HG03045 (cell line): ENCODE results near the gene TMEM109.

Source experiments
- ATAC-seq: cut with Tn5 transposase; IDR thresholded peaks from one replicate; pipeline ENCODE4 v1.9.1; 2021; ENCODE audit warnings: mild to moderate bottlenecking, moderate library complexity; ENCODE audit not compliant: unreplicated experiment

TMEM109 gene

DNA sequence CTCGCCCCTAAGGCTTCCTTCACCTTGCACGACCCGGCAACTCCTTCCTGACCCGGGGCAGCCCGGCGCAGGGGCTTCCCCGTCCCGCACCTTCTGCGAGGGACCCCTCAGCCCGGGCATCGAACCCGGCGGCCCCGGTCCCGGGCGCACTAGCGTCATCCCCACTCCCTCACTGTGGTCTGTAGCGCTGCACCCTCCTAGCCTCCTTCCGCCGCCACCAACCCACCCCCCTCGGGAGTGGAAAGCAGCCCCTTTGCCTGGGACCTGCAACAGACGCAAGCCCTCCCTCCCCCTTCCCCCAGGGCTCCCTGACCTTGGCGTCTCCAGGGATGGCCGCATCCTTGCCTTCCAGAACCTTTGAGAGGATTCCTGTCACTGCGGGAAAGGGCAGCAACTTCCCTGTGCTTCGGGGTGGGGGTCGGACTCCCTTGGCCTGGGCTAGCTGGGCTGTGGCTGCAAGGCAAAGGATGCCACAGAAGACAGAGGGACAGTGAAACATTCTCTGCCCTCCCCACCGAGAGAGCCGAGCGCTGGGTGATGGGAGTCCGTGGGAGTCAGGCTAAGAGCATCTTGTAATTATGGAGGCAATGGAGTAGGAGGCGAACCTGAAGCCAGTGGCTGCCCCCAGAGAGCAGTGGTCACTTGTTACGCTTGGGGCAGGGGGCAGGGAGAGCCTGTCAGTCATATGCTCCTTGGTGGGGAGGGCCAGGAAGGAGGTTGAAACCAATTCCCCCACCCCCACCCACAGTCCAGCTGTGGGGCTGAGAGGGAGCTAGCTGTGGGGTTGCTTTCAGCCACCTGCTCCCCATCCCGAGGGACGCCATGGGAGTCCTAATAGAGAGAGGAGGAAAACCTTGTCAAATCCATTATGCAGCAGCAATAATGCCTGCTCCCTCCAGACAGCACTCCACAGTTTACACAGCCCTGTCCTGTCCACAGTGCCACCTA, 11.2 kb downstream of the TMEM109 start:
- no peak for ATAC-seq

DNA sequence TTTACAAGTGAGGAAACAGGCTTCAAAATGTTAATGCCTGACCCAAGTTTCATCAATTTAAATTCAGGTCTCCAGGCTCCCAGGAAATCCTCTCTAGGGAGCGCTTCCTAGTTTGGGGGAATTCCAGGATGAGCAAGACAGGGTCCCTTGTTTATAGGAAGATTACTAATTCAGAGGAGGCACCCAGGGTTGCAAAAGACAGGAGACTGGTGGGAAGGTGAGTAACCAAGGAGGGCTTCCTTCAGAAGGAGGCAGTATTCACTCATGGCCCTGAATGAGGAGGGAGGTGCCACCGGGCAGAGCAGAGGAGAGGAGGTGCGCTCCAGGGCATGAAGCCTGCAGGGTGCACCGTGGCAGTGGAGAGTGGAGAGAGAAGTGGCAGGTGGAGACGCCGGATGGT, 11.9 kb downstream of the TMEM109 start:
- no peak for ATAC-seq

DNA sequence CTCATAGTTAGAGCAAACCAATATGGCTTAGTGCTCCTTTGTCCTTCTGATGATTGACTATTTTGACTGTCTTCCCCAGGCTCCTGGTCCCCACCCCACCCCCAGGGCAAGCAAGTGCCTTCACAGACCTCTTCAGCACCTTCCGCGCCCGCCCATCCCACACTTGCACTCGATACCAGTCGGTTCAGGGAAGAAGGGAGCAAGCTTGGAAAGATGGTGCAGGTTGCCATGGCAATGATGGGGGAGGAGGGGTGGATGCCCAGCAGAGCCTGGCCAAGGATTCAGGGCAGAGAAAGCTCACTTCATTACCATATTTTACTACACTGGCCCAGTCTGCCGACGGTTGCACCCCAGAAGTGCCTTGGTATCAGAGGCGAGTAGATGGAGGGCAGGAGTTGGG, 12.5 kb downstream of the TMEM109 start:
- ATAC-seq = no peak

DNA sequence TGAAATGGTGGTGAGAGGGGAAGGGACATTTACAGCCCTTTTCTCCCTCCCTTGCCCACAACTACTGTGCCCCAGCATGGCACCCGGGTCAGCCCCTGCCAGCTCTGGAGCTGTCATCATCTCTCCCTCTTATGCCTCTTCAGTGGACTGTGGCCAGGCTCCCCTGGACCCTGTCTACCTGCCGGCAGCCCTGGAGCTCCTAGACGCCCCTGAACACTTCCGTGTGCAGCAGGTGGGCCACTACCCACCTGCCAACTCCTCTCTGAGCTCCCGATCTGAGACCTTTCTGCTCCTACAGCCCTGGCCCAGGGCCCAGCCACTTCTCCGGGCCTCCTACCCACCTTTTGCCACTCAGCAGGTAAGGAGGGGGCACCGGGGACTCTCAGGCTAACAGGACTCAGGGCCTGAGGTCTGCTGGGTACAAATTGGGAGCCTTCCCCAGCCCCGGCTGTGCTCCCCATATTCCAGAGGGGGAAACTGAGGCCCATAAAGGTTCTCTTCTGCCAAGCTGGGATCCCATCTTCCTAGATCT, 13.2 kb downstream of the TMEM109 start:
- ATAC-seq = no peak

DNA sequence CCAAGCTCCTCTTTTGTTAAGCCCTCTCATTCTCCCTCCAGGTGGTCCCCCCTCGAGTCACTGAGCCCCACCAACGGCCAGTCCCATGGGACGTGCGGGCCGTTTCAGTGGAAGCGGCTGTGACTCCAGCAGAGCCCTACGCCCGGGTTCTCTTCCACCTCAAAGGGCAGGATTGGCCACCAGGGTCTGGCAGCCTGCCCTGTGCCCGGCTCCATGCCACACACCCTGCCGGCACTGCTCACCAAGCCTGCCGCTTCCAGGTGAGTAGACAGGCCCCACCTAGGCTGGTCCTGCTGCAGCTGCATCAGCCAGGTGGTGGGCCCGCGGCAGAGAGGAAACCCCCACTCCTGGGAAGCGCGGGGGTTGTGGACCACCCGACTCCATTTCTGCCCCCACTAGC, 13.6 kb downstream of the TMEM109 start:
- ATAC-seq = no peak

DNA sequence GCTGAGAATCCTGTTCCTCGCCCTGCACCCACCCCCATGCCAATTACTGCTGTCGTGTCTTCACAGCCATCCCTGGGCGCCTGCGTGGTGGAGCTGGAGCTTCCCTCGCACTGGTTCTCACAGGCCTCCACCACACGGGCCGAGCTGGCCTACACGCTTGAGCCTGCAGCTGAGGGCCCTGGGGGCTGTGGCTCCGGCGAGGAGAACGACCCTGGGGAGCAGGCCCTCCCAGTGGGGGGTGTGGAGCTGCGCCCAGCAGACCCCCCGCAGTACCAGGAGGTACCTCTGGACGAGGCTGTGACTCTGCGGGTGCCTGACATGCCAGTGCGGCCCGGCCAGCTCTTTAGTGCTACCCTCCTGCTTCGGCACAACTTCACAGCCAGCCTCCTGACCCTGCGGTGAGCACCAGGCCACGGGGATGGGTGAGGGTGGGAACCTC, 14.6 kb downstream of the TMEM109 start:
- ATAC-seq = no peak

DNA sequence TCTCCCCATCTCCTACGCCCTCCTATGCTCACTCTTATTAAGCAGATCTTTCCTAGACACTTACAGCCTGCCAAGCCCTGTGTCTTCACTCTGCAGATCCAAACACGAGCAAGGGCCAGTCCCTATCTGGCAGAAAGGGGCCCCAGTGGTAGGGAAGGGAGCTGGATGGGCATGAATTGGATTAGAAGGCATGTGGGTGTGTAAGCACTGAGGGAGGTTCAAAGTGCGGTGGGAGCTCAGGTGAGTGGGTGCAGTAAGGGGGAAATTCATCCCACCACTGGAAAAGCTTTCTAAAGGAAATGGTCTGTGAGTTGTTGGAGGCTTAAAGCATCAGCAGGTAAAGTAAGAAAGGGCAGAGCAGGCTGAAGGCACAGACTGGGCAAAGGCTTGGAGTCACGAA, 15.8 kb downstream of the TMEM109 start:
- no peak for ATAC-seq

DNA sequence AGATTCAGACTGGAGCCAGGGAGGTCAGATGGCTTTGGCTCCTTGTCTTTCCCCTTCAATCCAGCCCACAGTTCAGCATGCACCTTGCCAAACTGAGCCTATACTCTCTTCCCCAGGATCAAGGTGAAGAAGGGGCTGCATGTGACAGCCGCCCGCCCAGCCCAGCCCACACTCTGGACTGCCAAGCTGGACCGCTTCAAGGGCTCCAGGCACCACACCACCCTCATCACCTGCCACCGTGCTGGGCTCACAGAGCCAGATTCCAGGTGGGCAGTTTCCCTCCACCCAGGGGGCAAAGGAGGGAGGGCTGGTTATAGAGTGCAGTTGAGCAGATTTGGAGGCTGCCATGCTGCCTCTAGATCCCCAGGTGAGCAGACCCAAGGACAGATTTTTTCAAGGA, 16.4 kb downstream of the TMEM109 start:
- no peak for ATAC-seq

DNA sequence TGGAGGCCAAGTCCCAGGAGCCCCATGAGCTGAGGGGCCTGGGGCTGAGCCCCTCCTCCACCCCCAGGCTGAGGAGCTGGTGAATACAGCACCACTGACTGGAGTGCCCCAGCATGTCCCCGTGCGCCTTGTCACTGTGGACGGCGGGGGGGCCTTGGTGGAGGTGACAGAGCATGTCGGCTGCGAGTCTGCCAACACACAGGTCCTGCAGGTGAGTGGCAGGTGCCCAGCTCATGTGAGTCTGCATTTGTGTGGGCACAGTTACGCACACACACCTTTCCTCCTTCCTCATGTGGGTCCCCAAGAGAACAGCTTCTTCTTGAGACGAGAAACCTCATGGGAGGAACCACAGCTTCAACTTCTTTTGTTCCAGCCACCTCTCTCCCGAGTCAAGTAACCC, 18.0 kb downstream of the TMEM109 start:
- no peak for ATAC-seq

DNA sequence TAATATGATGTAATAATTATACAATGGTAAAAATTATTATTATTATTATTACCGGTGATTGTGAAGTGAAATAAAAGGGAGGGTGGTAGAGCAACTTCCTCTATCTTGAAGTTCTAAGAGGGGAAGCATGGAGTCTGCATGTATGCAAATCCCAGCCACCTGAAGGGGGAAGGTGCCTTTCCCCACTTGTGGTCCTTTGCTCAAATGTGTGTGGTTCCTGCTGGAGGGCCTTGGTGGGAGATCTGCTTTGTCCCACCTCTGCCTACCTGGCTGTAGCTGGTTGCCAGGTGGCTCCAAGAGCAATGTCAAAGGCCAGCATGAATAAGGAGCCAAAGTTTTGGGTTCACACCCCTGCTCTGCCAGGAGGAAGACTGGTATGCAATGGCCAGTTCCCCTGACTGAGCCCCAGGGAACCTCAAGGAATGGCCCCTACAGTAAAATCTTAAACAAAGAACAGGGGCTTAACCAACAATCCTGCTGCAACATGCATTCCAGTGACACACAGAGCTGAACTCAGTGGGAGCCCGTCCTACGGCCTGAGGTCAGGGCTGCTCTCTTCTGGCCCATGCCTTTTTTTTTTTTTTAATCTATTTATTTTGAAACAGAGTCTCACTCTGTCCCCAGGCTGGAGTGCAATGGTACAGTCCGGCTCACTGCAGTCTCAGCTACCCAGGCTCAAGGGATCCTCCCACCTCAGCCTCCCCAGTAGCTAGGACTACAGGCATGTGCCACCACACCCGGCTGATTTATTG, 18.8 kb downstream of the TMEM109 start:
- no peak for ATAC-seq

DNA sequence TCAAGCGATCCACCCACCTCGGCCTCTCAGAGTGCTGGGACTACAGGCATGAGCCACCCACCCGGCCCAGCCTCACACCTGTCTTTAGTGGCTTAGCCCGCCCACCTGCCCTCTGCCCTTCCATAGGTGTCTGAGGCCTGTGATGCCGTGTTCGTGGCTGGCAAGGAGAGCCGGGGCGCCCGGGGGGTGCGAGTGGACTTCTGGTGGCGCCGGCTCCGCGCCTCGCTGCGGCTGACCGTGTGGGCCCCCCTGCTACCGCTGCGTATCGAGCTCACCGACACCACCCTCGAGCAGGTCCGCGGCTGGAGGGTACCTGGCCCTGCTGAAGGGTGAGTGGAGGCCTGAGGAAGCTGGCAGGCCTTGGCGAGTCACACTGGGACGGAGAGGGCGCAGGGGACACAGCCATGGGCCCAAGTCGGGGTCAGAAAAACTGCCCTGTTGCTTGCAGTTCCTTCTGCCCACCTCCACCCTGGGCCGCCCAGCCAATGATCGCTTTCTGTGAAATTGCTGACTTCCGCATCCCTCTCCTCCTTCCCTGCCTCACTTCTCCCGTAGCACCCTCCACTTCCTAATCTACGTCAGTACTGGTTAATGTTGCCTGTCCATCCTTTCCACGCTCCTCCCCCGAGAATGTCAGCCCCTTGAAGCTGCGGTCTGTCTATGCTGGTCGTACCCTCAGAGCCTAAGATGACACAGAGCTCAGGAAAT, 19.6 kb downstream of the TMEM109 start:
- no peak for ATAC-seq

DNA sequence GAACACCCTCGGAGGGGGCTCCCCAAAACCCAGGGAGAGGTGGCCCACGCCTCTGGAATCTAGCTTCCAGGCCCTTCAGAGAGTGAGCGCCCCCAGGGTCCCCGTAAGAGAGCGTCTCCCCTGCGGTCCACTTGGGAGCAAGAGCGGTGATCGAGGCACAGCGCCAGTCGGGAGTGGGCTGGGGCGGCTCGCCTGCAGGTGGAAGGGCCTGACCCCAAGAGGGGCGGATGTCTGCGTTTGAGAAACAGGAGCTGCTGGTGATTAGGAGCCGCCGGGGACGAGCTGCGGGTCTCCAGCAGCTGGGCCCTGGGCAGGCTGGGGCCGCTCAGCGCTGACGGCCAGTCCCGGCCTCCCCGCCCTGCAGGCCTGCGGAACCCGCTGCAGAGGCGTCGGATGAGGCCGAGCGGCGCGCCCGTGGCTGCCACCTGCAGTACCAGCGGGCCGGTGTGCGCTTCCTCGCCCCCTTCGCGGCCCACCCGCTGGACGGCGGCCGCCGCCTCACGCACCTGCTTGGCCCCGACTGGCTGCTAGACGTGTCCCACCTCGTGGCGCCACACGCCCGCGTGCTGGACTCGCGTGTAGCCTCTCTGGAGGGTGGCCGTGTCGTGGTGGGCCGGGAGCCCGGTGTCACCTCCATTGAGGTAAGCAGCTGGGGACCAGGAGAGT, 20.3 kb downstream of the TMEM109 start:
- ATAC-seq = no peak

DNA sequence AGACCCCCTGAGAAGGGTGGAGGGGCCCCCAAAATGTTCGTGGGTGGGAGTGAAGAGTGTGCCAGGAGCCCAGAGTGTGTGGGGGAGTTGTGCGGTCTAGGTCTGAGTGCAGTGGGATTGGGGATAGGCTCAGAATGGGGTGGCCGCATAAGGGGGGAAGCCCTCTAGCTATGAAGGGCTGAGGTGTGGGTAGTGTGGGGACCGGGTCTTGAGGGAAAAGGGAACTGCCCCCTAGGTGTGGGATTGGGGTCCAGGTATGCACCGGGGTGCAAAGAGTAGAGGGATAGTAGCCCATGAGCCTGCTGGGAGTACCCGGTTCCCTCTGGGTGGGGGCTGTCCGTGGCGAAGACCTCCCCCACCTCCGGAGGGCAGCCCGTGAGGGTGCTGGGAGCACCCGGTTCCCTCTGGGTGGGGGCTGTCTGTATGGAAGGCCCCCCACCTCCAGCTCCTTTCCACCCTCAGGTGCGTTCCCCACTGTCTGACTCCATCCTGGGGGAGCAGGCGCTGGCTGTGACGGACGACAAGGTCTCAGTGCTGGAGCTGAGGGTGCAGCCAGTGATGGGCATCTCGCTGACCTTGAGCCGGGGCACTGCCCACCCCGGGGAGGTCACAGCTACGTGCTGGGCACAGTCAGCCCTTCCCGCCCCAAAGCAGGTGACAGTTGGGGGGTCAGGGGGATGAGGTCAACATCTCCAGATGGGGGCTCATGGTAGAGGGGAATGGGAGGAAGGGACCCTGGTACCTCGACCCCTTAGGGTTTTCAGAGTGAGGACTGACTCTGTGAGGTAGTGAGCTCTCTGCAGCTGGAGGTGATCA, 21.0 kb downstream of the TMEM109 start:
- ATAC-seq = no peak

DNA sequence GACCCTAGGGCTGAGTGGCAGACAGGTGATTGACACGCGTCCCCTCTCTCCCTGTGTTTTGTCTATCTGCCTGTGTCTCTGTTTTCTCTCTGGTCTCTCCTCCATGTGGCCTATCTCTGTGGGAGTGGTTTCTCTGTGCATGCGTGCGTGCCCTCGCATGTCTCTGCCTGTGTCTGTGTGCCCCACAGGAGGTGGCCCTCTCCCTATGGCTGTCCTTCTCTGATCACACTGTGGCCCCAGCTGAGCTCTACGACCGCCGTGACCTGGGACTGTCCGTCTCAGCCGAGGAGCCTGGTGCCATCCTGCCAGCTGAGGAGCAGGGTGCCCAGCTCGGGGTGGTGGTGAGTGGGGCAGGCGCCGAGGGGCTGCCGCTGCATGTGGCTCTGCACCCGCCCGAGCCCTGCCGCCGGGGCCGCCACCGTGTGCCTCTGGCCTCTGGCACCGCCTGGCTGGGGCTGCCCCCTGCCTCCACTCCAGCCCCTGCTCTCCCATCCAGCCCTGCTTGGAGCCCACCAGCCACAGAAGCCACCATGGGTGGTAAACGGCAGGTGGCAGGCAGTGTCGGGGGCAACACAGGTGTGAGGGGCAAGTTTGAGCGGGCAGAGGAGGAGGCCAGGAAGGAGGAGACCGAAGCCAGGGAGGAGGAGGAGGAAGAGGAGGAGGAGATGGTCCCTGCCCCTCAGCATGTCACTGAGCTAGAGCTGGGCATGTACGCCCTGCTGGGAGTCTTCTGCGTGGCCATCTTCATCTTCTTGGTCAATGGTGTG, 21.9 kb downstream of the TMEM109 start:
- ATAC-seq = no peak

DNA sequence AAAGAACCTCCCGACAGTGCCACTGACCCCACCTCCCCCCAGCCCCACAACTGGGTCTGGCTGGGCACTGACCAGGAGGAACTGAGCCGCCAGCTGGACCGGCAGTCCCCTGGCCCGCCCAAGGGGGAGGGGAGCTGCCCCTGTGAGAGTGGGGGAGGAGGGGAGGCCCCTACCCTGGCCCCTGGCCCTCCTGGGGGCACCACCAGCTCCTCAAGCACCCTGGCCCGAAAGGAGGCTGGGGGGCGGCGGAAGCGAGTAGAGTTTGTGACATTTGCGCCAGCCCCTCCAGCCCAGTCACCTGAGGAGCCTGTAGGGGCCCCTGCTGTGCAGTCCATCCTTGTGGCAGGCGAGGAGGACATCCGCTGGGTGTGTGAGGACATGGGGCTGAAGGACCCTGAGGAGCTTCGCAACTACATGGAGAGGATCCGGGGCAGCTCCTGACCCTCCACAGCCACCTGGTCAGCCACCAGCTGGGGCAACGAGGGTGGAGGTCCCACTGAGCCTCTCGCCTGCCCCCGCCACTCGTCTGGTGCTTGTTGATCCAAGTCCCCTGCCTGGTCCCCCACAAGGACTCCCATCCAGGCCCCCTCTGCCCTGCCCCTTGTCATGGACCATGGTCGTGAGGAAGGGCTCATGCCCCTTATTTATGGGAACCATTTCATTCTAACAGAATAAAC, 22.6 kb downstream of the TMEM109 start:
- ATAC-seq = no peak

DNA sequence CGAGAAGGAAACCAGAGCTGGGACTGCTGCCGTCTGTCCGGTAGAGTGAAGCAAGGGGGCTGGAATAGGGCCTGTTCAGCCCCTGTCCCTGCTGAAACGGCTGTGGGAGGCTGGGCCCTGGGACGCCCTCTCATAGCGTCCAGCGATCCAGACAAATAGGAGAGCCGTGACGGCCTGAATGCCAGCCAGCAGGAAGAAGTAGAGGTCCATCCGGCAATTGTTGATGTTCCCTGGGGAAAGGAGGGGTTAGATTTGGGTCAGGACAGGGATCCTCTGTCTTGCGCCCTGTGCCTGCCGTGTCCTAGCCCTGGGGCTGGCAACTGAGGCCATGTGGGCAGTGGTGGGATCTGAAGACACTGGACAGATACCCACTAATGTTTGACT, 23.2 kb downstream of the TMEM109 start:
- ATAC-seq = no peak

DNA sequence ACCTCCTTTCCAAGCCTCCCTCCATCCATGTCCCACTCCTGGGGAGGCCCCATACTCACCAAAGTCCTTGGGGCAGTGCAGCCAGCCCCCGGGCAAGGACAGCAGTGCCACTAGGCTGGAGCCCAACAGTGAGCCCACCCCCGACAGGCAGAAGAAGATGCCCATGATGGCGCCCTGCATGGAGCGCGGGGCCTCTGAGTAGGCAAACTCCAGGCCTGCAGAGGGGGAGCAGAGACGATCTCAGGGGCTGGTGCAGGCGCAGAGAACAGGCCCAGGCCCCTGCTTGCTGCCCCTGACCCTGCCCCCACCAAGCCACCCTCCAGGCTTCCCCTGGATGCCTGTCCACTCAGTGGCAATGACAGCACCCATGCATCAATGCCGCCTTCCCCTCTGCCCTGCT, 23.9 kb downstream of the TMEM109 start:
- no peak for ATAC-seq

DNA sequence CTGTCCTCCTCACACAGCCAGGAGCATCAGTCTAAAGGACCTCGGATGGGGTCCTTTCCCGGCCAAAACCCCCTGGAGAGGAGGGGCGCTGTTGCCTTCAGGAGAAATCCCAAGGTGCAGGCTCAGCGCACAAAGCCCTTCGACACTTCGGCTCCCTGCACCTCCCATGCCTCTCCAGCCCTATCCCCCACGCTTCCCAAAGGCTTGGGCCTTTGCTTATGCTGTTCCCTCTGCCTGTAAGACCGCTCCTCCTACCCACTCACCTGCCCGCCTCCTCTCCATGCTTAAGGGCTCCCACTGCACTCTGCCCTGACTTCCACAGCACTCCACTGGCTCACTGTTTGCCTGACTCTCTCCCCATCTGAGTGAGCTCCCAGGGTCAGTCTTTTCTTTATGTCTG, 24.5 kb downstream of the TMEM109 start:
- no peak for ATAC-seq

DNA sequence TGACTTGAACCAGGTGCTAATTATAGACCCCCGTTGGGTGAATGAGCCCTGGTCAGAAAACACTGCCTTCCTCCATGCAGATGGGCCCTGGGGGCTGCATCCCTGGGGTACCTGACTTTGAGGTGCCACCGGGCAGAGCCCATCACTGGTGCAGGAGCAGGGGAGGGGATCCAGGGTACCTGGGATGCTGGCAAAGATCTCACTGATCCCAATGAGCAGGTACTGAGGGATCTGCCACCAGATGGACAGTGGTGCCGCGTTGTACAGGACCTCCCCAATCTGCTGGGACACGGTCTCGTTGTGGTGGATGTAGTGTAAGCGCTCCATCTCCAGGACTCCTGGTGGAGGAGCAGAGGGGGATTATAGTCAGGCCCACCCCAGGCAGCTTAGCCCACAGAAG, 25.3 kb downstream of the TMEM109 start:
- ATAC-seq = no peak
